Naive B cell (primary cell): Measurements from ENCODE around the gene FHIT. TPM values are rescaled to one million over a fixed set of nuclear protein-coding genes. Genes with fewer than 3 reads are reported as not detected.

Experiments
- ATAC-seq, 2 donors: fragments of 150-1000 bp; cut with Tn5 transposase; 2 replicates each; pipeline ENCODE4 v1.10.0; 2021; ENCODE audit warnings: low read depth in 2 of 2, mild to moderate bottlenecking in 2 of 2, moderate library complexity in 2 of 2
- DNase-seq: peaks from one replicate; pipeline ENCODE4 v3.0.0; 2022
- H3K27ac Mint-ChIP-seq, 6 donors: one replicate each; pipeline ENCODE4 v1.8.0; 2020 to 2022; ENCODE audit warnings: mild to moderate bottlenecking in 6 of 6, mixed read lengths in 6 of 6, moderate library complexity in 5 of 6, inconsistent platforms in 2 of 6
- H3K27me3 Mint-ChIP-seq, 3 donors: one replicate each; pipeline ENCODE4 v1.8.0; 2021 to 2022; ENCODE audit warnings: mixed read lengths in 3 of 3, mild to moderate bottlenecking in 1 of 3
- H3K36me3 Mint-ChIP-seq, 2 donors: one replicate each; pipeline ENCODE4 v1.8.0; 2020 to 2022; ENCODE audit warnings: mixed read lengths in 2 of 2, inconsistent platforms in 1 of 2, mild to moderate bottlenecking in 1 of 2
- H3K4me1 Mint-ChIP-seq, 3 donors: one replicate each; pipeline ENCODE4 v1.8.0; 2020 to 2022; ENCODE audit warnings: mixed read lengths in 3 of 3, inconsistent platforms in 1 of 3, mild to moderate bottlenecking in 1 of 3, moderate library complexity in 1 of 3
- H3K4me3 Mint-ChIP-seq, 8 donors: one replicate each; pipeline ENCODE4 v1.8.0; 2020 to 2022; ENCODE audit warnings: mild to moderate bottlenecking in 8 of 8, mixed read lengths in 8 of 8, moderate library complexity in 8 of 8, inconsistent platforms in 2 of 8
- H3K9me3 Mint-ChIP-seq, 7 donors: one replicate each; pipeline ENCODE4 v1.8.0; 2020 to 2022; ENCODE audit warnings: mixed read lengths in 7 of 7, mild to moderate bottlenecking in 5 of 7, inconsistent platforms in 2 of 7, moderate library complexity in 1 of 7
- polyA plus RNA-seq, 6 donors: library from polyadenylated mRNA; unstranded; fragments of 300-500 nt; fragmentation: Illumina TruSeq; gene quantifications; one replicate each; pipeline ENCODE4 v1.2.3, GENCODE V29; 2021; ENCODE audit warnings: low read depth in 6 of 6

The FHIT gene
- polyA plus RNA-seq, 6 donors from 2014 or later = 3.2 to 12.6 (median 7.1) TPM

- H3K4me3 Mint-ChIP-seq = no peak overlapping the region
- no peak for ATAC-seq
- peaks cover 0 to 5% (median 0%) of the 10 kb centered on the region in 3 donors for H3K4me1 Mint-ChIP-seq
Measured at GRCh38 chr3:59867185-59868002, 1383.9 kb downstream of the FHIT start.

GRCh38 chr3:59866076-59866475 is 1385.2 kb downstream of the FHIT start:
- Mint-ChIP-seq H3K36me3 (peaks cover 0 to 10% of the 10 kb centered on the region in 2 donors), H3K27ac (peak overlapping the region in 2 of 6 donors; percentile 5 to 71), H3K27me3 (no peaks in the 10 kb centered on the region), H3K9me3 (peaks cover 0 to 18% (median 2%) of the 10 kb centered on the region in 7 donors), H3K4me1 (peaks cover 0 to 5% (median 0%) of the 10 kb centered on the region in 3 donors), H3K4me3 (no peak overlapping the region)
- ATAC-seq (no peak), DNase-seq (no peak)

More at GRCh38 chr3:59867185-59868002, 1383.9 kb downstream of the FHIT start:
- no peak for DNase-seq
- H3K27me3 Mint-ChIP-seq = no peaks in the 10 kb centered on the region
- no peak overlapping the region for H3K27ac Mint-ChIP-seq
- peaks cover 0 to 10% of the 10 kb centered on the region in 2 donors for H3K36me3 Mint-ChIP-seq
- H3K9me3 Mint-ChIP-seq = peaks cover 0 to 18% (median 0%) of the 10 kb centered on the region in 7 donors

GRCh38 chr3:59865351-59865750 is 1385.9 kb downstream of the FHIT start:
- Mint-ChIP-seq H3K4me1 (peaks cover 0 to 5% (median 0%) of the 10 kb centered on the region in 3 donors), H3K9me3 (peaks cover 0 to 18% (median 2%) of the 10 kb centered on the region in 7 donors), H3K27me3 (no peaks in the 10 kb centered on the region), H3K27ac (peak overlapping the region in 1 of 6 donors; percentile 35), H3K4me3 (no peak overlapping the region), H3K36me3 (peaks cover 0 to 10% of the 10 kb centered on the region in 2 donors)
- no peak for ATAC-seq
- DNase-seq = no peak

- H3K27me3 Mint-ChIP-seq = no peaks in the 10 kb centered on the region
- no peak overlapping the region for H3K4me3 Mint-ChIP-seq
- ATAC-seq (no peak), DNase-seq (no peak)
- peaks cover 0 to 18% (median 2%) of the 10 kb centered on the region in 7 donors for H3K9me3 Mint-ChIP-seq
- H3K27ac Mint-ChIP-seq = no peak overlapping the region
- peaks cover 0 to 10% of the 10 kb centered on the region in 2 donors for H3K36me3 Mint-ChIP-seq
- peaks cover 0 to 3% (median 2%) of the 10 kb centered on the region in 3 donors for H3K4me1 Mint-ChIP-seq
Measured at GRCh38 chr3:59862686-59863085, 1388.6 kb downstream of the FHIT start.

- Mint-ChIP-seq H3K9me3 (peaks cover 0 to 4% (median 0%) of the 10 kb centered on the region in 7 donors), H3K27me3 (no peaks in the 10 kb centered on the region), H3K27ac (no peak overlapping the region), H3K4me1 (peaks cover 0 to 7% (median 4%) of the 10 kb centered on the region in 3 donors), H3K36me3 (no peaks in the 10 kb centered on the region), H3K4me3 (peak overlapping the region in 1 of 8 donors; percentile 11)
- DNase-seq (peak; percentile 65), ATAC-seq (peak; percentile 87 to 99)
Measured at GRCh38 chr3:59857589-59858346, 1393.5 kb downstream of the FHIT start.

- Mint-ChIP-seq H3K9me3 (peaks cover 0 to 1% (median 0%) of the 10 kb centered on the region in 7 donors), H3K4me1 (peaks cover 0 to 7% (median 4%) of the 10 kb centered on the region in 3 donors), H3K27me3 (no peaks in the 10 kb centered on the region), H3K4me3 (no peak overlapping the region), H3K27ac (no peak overlapping the region), H3K36me3 (no peaks in the 10 kb centered on the region)
- DNase-seq = no peak
- no peak for ATAC-seq
Measured at GRCh38 chr3:59856934-59857460, 1394.3 kb downstream of the FHIT start.

GRCh38 chr3:59854061-59854709 is 1397.1 kb downstream of the FHIT start:
- ATAC-seq = no peak
- H3K36me3 Mint-ChIP-seq = no peaks in the 10 kb centered on the region
- no peak for DNase-seq
- no peak overlapping the region for H3K27ac Mint-ChIP-seq
- H3K4me1 Mint-ChIP-seq = peaks cover 0 to 7% (median 4%) of the 10 kb centered on the region in 3 donors
- no peaks in the 10 kb centered on the region for H3K9me3 Mint-ChIP-seq
- H3K4me3 Mint-ChIP-seq = no peak overlapping the region
- H3K27me3 Mint-ChIP-seq = no peaks in the 10 kb centered on the region

- Mint-ChIP-seq H3K9me3 (peaks cover 4 to 14% (median 10%) of the 10 kb centered on the region in 7 donors), H3K36me3 (peaks cover 5 to 10% of the 10 kb centered on the region in 2 donors), H3K4me1 (peaks cover under 1 to 2% (median 1%) of the 10 kb centered on the region in 3 donors), H3K27me3 (no peaks in the 10 kb centered on the region), H3K27ac (no peak overlapping the region), H3K4me3 (no peak overlapping the region)
- no peak for DNase-seq
- ATAC-seq = no peak
Measured at GRCh38 chr3:59850417-59850816, 1400.8 kb downstream of the FHIT start.

GRCh38 chr3:59845386-59845785 is 1405.9 kb downstream of the FHIT start:
- Mint-ChIP-seq H3K27me3 (no peaks in the 10 kb centered on the region), H3K27ac (peak overlapping the region in 1 of 6 donors; percentile 8), H3K9me3 (peaks cover 4 to 14% (median 10%) of the 10 kb centered on the region in 7 donors), H3K36me3 (peaks cover 5 to 10% of the 10 kb centered on the region in 2 donors), H3K4me1 (peaks cover 12 to 22% (median 17%) of the 10 kb centered on the region in 3 donors), H3K4me3 (no peak overlapping the region)
- no peak for ATAC-seq
- no peak for DNase-seq

- Mint-ChIP-seq H3K27me3 (no peaks in the 10 kb centered on the region), H3K4me1 (peaks cover 22 to 33% (median 33%) of the 10 kb centered on the region in 3 donors), H3K9me3 (peaks cover 4 to 14% (median 10%) of the 10 kb centered on the region in 7 donors), H3K4me3 (no peak overlapping the region), H3K27ac (no peak overlapping the region), H3K36me3 (peaks cover 5 to 10% of the 10 kb centered on the region in 2 donors)
- no peak for DNase-seq
- peak; percentile 27 to 42 for ATAC-seq
Measured at GRCh38 chr3:59843821-59844220, 1407.4 kb downstream of the FHIT start.

GRCh38 chr3:59839810-59840515 is 1411.3 kb downstream of the FHIT start:
- peaks cover 21 to 40% (median 36%) of the 10 kb centered on the region in 3 donors for H3K4me1 Mint-ChIP-seq
- ATAC-seq = peak; percentile 81 to 86
- H3K27ac Mint-ChIP-seq = peak overlapping the region in 5 of 6 donors; percentile 5 to 75 (median 16)
- H3K9me3 Mint-ChIP-seq = peaks cover 0 to 6% (median 0%) of the 10 kb centered on the region in 7 donors
- H3K27me3 Mint-ChIP-seq = no peaks in the 10 kb centered on the region
- H3K36me3 Mint-ChIP-seq = peaks cover 0 to 6% of the 10 kb centered on the region in 2 donors
- peak; percentile 39 for DNase-seq
- peak overlapping the region in 7 of 8 donors; percentile 5 to 78 (median 40) for H3K4me3 Mint-ChIP-seq

- Mint-ChIP-seq H3K4me3 (peak overlapping the region in 7 of 8 donors; percentile 5 to 78 (median 40)), H3K27me3 (no peaks in the 10 kb centered on the region), H3K4me1 (peaks cover 17 to 36% (median 29%) of the 10 kb centered on the region in 3 donors), H3K9me3 (peaks cover under 1 to 9% (median 3%) of the 10 kb centered on the region in 7 donors), H3K36me3 (peaks cover 1 to 10% of the 10 kb centered on the region in 2 donors), H3K27ac (peak overlapping the region in 5 of 6 donors; percentile 5 to 75 (median 44))
- ATAC-seq (peak in 1 of 2 donors; percentile 6), DNase-seq (no peak)
Measured at GRCh38 chr3:59839283-59839682, 1412.0 kb downstream of the FHIT start.
